ENCODE measurements around the gene GOLM1.
A peak's percentile ranks its signal among the peaks of the same experiment; 100 is the strongest.

GOLM1 gene

DNA sequence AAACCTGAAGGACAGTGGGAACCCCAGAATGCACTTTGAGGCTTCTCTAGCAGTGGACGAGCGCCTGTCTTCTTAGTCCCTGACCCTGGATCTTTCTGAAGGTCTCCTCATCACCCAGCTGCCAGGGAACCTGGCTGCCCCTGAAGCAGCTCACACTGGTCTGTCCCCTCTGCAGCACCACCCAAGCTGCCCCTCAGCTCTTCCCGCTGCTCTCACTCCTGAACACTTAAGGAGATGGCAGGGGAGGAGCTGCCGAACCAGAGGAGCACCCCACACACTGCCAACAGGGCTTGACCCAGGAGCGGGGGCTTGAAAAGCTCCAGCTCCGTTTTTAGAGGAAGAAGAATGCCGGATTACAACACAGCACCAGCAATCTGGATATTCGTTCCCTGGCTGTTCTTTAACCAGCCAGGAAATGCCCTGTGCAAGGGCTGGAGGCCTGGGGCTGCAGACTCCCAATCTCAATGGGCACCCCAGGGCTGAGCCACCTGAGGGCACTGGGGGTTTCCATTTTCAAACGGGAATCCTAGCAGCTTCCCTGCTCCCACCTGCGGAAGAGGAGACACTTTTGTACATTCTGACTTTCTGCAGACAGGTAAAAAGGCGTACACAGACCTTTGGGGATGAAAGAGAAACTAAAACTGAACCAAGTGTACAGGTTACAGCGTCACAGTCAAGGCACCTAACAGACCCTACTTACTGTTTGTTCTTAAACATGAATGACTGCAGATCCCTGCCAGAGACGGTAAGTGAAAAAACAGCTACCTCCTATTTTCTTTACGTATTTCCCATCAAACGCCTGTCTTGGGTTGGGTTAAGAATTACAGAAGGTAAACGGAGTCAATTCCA lies 36.3 kb downstream of the GOLM1 start:
- TF ChIP-seq, protein P1, sequence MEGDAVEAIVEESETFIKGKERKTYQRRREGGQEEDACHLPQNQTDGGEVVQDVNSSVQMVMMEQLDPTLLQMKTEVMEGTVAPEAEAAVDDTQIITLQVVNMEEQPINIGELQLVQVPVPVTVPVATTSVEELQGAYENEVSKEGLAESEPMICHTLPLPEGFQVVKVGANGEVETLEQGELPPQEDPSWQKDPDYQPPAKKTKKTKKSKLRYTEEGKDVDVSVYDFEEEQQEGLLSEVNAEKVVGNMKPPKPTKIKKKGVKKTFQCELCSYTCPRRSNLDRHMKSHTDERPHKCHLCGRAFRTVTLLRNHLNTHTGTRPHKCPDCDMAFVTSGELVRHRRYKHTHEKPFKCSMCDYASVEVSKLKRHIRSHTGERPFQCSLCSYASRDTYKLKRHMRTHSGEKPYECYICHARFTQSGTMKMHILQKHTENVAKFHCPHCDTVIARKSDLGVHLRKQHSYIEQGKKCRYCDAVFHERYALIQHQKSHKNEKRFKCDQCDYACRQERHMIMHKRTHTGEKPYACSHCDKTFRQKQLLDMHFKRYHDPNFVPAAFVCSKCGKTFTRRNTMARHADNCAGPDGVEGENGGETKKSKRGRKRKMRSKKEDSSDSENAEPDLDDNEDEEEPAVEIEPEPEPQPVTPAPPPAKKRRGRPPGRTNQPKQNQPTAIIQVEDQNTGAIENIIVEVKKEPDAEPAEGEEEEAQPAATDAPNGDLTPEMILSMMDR (IDR thresholded peaks at IDR 0.05): no peak

DNA sequence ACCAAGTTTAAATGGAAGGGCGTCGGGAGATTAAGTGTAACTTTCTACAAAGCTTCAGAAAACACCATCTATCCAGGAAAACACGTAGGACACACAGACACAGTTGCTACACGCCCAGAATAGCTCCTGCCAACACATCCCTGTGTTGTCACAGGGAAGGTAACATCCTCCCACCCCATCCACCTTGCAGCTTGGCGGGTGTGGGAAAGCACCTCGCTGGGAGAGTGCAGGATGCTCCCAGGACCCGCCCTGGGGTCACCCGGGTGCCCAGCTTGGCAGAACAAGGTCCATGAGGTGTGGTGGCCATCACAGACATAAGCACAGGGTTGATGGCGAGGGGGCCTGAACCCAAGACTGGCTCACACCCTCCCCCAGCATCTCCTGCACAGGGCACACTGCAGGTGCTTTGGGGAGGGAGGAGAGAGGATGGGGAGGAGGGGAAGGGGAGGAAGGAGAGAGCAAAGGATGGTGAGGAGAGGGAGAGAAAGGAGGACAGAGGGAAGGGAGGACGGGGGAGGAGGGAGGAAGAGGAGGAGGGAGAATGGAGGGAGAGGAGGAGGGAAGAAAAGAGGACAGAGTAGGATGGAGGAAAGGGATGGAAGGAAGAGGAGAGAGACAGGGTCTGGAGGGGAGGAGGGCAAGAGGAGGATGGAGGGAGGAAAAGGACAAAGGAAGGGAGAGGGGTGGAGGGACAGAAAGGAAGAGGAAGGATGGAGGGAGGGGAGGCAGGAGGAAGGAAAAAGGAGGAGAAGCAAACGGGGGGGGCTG lies 37.2 kb downstream of the GOLM1 start:
- TF ChIP-seq, protein P1 (IDR thresholded peaks at IDR 0.05): no peak

DNA sequence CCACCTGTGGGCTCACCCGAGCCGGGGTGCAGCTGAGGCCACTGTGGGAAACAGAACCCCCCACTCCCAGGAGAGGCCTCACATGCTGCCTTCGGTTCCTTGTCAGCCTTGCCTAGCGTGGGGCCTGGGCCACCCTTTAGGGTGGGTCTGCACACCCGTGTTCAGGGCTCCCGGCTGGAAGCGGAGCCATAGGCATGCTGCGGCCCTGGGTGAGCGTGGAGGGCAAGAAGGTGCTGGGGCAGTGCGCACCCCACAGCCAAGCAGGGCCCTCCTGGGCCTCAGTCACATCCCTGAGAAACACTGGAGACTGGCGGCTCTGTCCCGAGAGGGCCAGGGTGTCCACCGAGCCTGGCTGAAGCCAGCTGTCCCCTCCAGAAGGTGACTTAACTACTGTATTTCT lies 41.9 kb downstream of the GOLM1 start:
- TF ChIP-seq, protein P1 (IDR thresholded peaks at IDR 0.05): no peak

DNA sequence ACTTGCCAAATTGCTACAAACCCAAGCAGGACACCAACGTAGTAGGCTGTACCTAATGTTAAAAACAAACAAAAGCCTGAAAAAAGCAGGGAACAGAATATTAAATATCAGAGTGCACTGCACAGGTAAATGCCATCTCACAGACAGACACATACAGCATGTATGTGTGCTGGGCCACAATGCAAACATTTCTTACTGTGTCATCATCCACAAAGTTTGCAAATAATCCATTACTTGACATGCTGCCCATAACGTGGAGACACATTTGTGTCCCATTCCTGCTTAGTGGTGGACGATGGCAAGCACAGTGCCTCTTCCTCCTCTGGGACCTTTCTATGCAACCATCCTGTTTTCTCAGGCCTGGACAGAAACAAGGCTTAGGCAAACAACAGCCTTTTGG lies 44.7 kb downstream of the GOLM1 start:
- TF ChIP-seq, protein P1 (IDR thresholded peaks at IDR 0.05): no peak

DNA sequence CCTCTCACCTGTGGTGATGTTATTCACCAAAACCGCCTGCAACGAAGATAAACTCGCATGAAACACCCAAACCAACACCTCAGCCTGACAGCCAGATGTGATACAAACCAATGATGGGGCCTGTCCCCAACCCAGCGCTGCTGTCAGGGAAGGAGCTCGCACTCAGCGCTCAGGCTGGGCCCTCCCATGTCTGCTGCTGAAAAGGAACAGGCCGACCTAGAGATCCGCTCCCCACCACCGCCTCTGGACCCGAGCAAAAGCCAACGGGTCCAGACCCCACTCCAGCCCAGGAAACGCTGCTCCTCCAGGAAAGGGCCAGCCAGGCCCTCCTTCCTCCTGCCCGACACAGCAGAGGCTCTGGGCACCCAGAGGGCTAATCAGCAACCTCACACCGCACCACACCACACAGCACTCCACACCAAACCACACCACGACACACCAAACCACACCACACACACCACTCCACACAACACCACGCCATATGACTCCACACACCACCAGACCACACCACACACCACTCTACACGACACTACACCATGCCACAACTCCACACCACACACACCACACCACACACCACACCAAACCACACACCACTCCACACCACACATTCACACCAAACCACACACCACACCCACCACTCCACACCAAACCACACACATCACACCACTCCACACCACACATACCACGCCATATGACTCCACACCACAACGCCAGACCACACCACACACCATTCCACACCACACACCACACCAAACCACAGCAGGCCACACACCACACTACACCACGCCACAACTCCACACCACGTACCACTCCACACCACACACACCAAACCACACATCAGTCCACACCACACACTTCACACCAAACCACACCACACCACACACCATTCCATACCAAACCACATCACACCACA lies 46.5 kb downstream of the GOLM1 start:
- TF ChIP-seq, protein P1 (IDR thresholded peaks at IDR 0.05): no peak

DNA sequence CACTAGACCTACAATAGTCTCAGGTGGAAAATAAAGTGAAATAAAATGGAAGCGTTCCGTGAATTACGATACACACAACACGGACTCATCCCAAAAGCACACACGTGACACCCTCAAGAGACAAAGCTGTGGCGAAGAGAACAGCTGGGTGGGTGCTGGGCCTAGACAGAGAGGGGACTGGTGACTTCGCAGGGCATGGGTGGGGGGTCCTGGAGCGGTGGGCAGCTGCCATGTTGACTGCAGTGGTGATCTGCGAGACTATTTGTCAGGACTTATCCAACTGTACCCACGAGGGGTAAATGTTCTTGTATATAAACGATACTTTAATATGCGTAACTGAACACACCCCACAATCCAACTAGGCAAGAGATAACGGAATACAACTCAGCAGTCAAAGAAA lies 52.0 kb downstream of the GOLM1 start:
- TF ChIP-seq, protein P1 (IDR thresholded peaks at IDR 0.05): no peak

DNA sequence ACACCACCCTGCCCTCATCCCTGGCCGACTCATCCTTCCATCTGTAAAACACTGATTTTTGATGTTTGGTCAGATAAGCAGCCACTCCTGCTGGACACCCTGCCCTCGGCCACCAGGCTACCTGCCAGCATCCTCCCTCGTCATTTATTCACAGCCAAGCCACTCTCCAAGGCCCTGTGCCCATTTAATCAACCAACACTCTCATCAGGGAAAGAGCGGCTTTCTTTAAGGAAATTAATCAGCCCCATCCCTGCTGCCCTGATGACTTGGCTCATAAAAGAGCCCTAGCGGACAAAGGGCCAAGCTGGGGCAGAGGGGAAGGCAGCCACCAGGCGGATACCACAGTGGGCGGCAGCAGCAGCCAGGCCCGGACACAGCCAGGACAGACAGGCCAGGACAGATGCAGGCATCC lies 52.4 kb downstream of the GOLM1 start:
- TF ChIP-seq, protein P1 (IDR thresholded peaks at IDR 0.05): 0 out of 2 replicates have a peak, but pooled peaks have one; percentile 18
